GM12878 (cell line): ENCODE data around the gene CIROP. TPM values are rescaled to one million over a fixed set of nuclear protein-coding genes. Genes with fewer than 3 reads are reported as not detected.

Source experiments
- ASH2L ChIP-seq: fragments of 300-600, 200-600 bp; sonication (generic); IDR thresholded peaks from 2 replicates; pipeline ENCODE4 v1.6.1; 2017; ENCODE audit warnings: low read depth, mild to moderate bottlenecking, borderline replicate concordance
- CEBPB ChIP-seq, 2 experiments: fragments of 150-350 bp in 1 of 2; IDR thresholded peaks; 2 replicates each; pipeline ENCODE4 v1.6.1; 2012 to 2014; ENCODE audit warnings: low read depth in 2 of 2, low read length in 2 of 2, borderline replicate concordance in 1 of 2, inconsistent platforms in 1 of 2
- DPF2 ChIP-seq: fragments of 450-650 bp; IDR thresholded peaks from 2 replicates; pipeline ENCODE4 v1.6.1; 2017; ENCODE audit warnings: mild to moderate bottlenecking
- EZH2 ChIP-seq: IDR thresholded peaks from 2 replicates; pipeline ENCODE4 v1.6.1; 2012; ENCODE audit warnings: low read depth, mild to moderate bottlenecking, control low read depth, inconsistent platforms, low read length, borderline replicate concordance; ENCODE audit not compliant: control insufficient read depth
- FOS ChIP-seq: IDR thresholded peaks from 3 replicates; pipeline ENCODE4 v1.6.1; 2011; ENCODE audit warnings: borderline replicate concordance; ENCODE audit not compliant: insufficient read length; ENCODE audit errors: extremely low read depth
- MYC ChIP-seq: IDR thresholded peaks from 2 replicates; pipeline ENCODE4 v1.6.1; 2011; ENCODE audit warnings: mild to moderate bottlenecking, low read length, moderate library complexity, inconsistent platforms; ENCODE audit not compliant: insufficient read depth, insufficient replicate concordance, insufficient read length, severe bottlenecking
- NFXL1 ChIP-seq: fragments of 450-650 bp; IDR thresholded peaks from 2 replicates; pipeline ENCODE4 v1.6.1; 2017; ENCODE audit warnings: antibody characterized with exemption, mild to moderate bottlenecking, borderline replicate concordance
- NR2C1 ChIP-seq: fragments of 450-650 bp; IDR thresholded peaks from 2 replicates; pipeline ENCODE4 v1.6.1; 2017; ENCODE audit warnings: antibody characterized with exemption, mild to moderate bottlenecking, moderate library complexity
- PAX5 ChIP-seq: IDR thresholded peaks from 2 replicates; pipeline ENCODE4 v1.6.1; 2011; ENCODE audit warnings: low read depth, low read length, borderline replicate concordance
- RBBP5 ChIP-seq: fragments of 200-600 bp; sonication (generic); conservative IDR thresholded peaks from 2 replicates; pipeline ENCODE4 v1.6.1; 2016
- TCF3 ChIP-seq: IDR thresholded peaks from 2 replicates; pipeline ENCODE4 v1.6.1; 2012; ENCODE audit warnings: low read depth, mild to moderate bottlenecking, low read length, borderline replicate concordance; ENCODE audit not compliant: insufficient read depth
- ZNF384 ChIP-seq: IDR thresholded peaks from 2 replicates; pipeline ENCODE4 v1.6.1; 2012; ENCODE audit warnings: low read depth, mild to moderate bottlenecking, low read length, improper control_type of control experiment, borderline replicate concordance
- polyA plus RNA-seq, 11 experiments: library from polyadenylated mRNA; depleted of rRNA in 4 of 11; unstranded in 6 of 11; stranded (reverse) in 5 of 11; fragments of >200 nt; fragmentation: Nextera tagmentation in 4 of 11; fragmentation: Illumina TruSeq in 1 of 11; extraction: Ambion mirVana in 4 of 11; extraction: Trizol in 1 of 11; gene quantifications; 1 replicate in 1 of 11; 2 replicates in 10 of 11; pipeline versions ENCODE4 v1.2.1 to v1.2.3, GENCODE V29; 2011 to 2016; ENCODE audit warnings: inconsistent platforms in 2 of 11, missing spikeins in 2 of 11, low read depth in 1 of 11
- total RNA-seq, 4 experiments: library from RNA; depleted of rRNA in 3 of 4; stranded (reverse); fragments of >200 nt in 3 of 4; fragmentation: Illumina TruSeq in 1 of 4; extraction: Trizol in 1 of 4; gene quantifications; 2 replicates each; pipeline versions ENCODE4 v1.2.1 to v1.2.3, GENCODE V29; 2013 to 2021
- TF ChIP-seq, protein P1 (sequence below): fragments of 450-650 bp; IDR thresholded peaks from 2 replicates; pipeline ENCODE4 v1.6.1; 2017; ENCODE audit warnings: mild to moderate bottlenecking, low read depth, inconsistent platforms; ENCODE audit not compliant: poor library complexity, severe bottlenecking
- TF ChIP-seq, protein P2 (sequence below): fragments of 450-650 bp; IDR thresholded peaks from 2 replicates; pipeline ENCODE4 v1.6.1; 2017; ENCODE audit warnings: mild to moderate bottlenecking, moderate library complexity
- TF ChIP-seq, protein P3 (sequence below): IDR thresholded peaks from 2 replicates; pipeline ENCODE4 v1.6.1; 2012; ENCODE audit warnings: low read depth, low read length, improper control_type of control experiment
- TF ChIP-seq, protein P4 (sequence below): fragments of 450-650 bp; IDR thresholded peaks from 2 replicates; pipeline ENCODE4 v1.6.1; 2016; ENCODE audit warnings: mild to moderate bottlenecking

The CIROP gene
- total and polyA plus RNA-seq, 10 of the 15 experiments (the other 5 are each of a cell fraction or from before 2014, with no cell fraction given) = not detected

DNA sequence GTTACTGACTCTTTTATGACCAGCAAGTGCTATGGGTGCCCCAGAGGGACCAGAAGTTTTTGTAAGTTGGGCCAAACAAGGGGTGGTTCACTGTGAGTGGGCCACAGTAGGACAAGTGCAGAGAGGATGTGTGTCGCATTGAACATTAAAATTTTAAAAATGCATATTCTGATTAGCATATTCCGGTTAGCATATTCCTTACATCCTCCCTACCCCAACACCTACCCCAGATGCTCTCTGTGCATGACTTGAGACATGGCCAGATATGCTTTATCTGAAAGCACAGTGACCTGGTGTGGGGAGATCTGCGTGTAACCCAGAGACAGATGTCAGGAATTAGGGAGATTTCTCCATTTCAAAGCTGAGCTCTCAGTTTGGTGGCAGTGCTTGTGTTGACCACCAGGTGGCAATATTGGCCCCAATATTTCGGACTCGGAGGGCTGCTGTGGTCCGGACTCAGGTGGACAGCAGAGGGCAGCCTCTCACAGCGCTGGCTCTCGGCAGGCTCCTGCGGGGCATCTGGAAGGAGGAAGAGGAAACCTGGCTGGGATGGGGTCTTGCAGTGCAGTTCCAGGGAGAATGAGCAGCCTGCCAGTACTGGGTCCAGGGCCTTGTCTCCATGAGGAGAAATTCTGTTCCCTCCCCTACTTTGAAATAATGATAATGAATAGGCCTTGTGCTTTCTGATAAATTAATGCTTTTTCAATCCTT lies 15.9 kb upstream of the CIROP start (continued):
- TF ChIP-seq NFXL1 = no peak
- TF ChIP-seq ASH2L = no peak
- TF ChIP-seq, protein P1, sequence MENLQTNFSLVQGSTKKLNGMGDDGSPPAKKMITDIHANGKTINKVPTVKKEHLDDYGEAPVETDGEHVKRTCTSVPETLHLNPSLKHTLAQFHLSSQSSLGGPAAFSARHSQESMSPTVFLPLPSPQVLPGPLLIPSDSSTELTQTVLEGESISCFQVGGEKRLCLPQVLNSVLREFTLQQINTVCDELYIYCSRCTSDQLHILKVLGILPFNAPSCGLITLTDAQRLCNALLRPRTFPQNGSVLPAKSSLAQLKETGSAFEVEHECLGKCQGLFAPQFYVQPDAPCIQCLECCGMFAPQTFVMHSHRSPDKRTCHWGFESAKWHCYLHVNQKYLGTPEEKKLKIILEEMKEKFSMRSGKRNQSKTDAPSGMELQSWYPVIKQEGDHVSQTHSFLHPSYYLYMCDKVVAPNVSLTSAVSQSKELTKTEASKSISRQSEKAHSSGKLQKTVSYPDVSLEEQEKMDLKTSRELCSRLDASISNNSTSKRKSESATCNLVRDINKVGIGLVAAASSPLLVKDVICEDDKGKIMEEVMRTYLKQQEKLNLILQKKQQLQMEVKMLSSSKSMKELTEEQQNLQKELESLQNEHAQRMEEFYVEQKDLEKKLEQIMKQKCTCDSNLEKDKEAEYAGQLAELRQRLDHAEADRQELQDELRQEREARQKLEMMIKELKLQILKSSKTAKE = no peak
- TF ChIP-seq ZNF384 = no peak
- TF ChIP-seq, protein P2, sequence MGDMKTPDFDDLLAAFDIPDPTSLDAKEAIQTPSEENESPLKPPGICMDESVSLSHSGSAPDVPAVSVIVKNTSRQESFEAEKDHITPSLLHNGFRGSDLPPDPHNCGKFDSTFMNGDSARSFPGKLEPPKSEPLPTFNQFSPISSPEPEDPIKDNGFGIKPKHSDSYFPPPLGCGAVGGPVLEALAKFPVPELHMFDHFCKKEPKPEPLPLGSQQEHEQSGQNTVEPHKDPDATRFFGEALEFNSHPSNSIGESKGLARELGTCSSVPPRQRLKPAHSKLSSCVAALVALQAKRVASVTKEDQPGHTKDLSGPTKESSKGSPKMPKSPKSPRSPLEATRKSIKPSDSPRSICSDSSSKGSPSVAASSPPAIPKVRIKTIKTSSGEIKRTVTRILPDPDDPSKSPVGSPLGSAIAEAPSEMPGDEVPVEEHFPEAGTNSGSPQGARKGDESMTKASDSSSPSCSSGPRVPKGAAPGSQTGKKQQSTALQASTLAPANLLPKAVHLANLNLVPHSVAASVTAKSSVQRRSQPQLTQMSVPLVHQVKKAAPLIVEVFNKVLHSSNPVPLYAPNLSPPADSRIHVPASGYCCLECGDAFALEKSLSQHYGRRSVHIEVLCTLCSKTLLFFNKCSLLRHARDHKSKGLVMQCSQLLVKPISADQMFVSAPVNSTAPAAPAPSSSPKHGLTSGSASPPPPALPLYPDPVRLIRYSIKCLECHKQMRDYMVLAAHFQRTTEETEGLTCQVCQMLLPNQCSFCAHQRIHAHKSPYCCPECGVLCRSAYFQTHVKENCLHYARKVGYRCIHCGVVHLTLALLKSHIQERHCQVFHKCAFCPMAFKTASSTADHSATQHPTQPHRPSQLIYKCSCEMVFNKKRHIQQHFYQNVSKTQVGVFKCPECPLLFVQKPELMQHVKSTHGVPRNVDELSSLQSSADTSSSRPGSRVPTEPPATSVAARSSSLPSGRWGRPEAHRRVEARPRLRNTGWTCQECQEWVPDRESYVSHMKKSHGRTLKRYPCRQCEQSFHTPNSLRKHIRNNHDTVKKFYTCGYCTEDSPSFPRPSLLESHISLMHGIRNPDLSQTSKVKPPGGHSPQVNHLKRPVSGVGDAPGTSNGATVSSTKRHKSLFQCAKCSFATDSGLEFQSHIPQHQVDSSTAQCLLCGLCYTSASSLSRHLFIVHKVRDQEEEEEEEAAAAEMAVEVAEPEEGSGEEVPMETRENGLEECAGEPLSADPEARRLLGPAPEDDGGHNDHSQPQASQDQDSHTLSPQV = peak; percentile 88
- no peak for TF ChIP-seq NR2C1
- TF ChIP-seq TCF3 = 0 out of 2 replicates have a peak, but pooled peaks have one; percentile 27
- TF ChIP-seq DPF2 = no peak
- no peak for TF ChIP-seq PAX5
- TF ChIP-seq, protein P3, sequence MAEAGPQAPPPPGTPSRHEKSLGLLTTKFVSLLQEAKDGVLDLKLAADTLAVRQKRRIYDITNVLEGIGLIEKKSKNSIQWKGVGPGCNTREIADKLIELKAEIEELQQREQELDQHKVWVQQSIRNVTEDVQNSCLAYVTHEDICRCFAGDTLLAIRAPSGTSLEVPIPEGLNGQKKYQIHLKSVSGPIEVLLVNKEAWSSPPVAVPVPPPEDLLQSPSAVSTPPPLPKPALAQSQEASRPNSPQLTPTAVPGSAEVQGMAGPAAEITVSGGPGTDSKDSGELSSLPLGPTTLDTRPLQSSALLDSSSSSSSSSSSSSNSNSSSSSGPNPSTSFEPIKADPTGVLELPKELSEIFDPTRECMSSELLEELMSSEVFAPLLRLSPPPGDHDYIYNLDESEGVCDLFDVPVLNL = no peak
- TF ChIP-seq RBBP5 = no peak
- TF ChIP-seq EZH2 = no peak
- TF ChIP-seq, protein P4, sequence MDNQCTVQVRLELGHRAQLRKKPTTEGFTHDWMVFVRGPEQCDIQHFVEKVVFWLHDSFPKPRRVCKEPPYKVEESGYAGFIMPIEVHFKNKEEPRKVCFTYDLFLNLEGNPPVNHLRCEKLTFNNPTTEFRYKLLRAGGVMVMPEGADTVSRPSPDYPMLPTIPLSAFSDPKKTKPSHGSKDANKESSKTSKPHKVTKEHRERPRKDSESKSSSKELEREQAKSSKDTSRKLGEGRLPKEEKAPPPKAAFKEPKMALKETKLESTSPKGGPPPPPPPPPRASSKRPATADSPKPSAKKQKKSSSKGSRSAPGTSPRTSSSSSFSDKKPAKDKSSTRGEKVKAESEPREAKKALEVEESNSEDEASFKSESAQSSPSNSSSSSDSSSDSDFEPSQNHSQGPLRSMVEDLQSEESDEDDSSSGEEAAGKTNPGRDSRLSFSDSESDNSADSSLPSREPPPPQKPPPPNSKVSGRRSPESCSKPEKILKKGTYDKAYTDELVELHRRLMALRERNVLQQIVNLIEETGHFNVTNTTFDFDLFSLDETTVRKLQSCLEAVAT = peak; percentile 32; the same call in 1 of the 2 replicates
- no peak for TF ChIP-seq MYC
- no peak for TF ChIP-seq CEBPB (IDR thresholded peaks at IDR 0.05; ENCODE audit: borderline replicate concordance in 1 of 2, low read depth in 2 of 2, low read length in 2 of 2)
- no peak for TF ChIP-seq FOS
